ENCODE measurements around the gene GTF2F2.

GRCh38 chr13:45300190-45300985 is 180.1 kb downstream of the GTF2F2 start:
- TF ChIP-seq, protein P1, sequence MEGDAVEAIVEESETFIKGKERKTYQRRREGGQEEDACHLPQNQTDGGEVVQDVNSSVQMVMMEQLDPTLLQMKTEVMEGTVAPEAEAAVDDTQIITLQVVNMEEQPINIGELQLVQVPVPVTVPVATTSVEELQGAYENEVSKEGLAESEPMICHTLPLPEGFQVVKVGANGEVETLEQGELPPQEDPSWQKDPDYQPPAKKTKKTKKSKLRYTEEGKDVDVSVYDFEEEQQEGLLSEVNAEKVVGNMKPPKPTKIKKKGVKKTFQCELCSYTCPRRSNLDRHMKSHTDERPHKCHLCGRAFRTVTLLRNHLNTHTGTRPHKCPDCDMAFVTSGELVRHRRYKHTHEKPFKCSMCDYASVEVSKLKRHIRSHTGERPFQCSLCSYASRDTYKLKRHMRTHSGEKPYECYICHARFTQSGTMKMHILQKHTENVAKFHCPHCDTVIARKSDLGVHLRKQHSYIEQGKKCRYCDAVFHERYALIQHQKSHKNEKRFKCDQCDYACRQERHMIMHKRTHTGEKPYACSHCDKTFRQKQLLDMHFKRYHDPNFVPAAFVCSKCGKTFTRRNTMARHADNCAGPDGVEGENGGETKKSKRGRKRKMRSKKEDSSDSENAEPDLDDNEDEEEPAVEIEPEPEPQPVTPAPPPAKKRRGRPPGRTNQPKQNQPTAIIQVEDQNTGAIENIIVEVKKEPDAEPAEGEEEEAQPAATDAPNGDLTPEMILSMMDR (conservative IDR thresholded peaks at IDR 0.05; ENCODE audit: low read depth, low read length) = no peak
- no peak for TF ChIP-seq EZH2 (IDR thresholded peaks at IDR 0.05; ENCODE audit: borderline replicate concordance, low read depth, low read length, poor library complexity, severe bottlenecking)
